K562 treated with DMSO at 1 percent for 4 hours (cell line): ENCODE data around the gene NUDT2. TPM values are rescaled to one million over a fixed set of nuclear protein-coding genes. Genes with fewer than 3 reads are reported as not detected.

ENCODE experiments used
- total RNA-seq: library from RNA; unstranded; fragments of 300-600 nt; gene quantifications from 2 replicates; pipeline ENCODE4 v1.2.3, GENCODE V29; 2022; ENCODE audit not compliant: insufficient read depth

NUDT2 gene
- total RNA-seq: 13.2 and 17.4 TPM in 2 replicates

GRCh38 chr9:34328987-34329832 lies at the start of gene NUDT2, which contains the start of gene KIF24:
Gene NUDT2 (plus strand): TSS chr9:34329569. CDS start chr9:34339040, 9,471 bp downstream.
Gene KIF24 (minus strand): TSS chr9:34329268. CDS start chr9:34311346, 17,922 bp downstream.

GRCh38 chr9:34376596-34377403 lies 47.4 kb downstream of the NUDT2 start, which contains the start of gene MYORG:
Gene MYORG (minus strand): TSS chr9:34376898. CDS start chr9:34372943, 3,955 bp downstream.

Other genes starting within 250 kb of the NUDT2 start
- gene DCAF12, start 202.9 kb upstream of the NUDT2 start, total RNA-seq: 26.0 and 28.4 TPM in 2 replicates
- 18.9 and 23.6 TPM in 2 replicates for gene UBAP1, start 150.5 kb upstream of the NUDT2 start, total RNA-seq
- gene KIF24, start 301 bp upstream of the NUDT2 start, total RNA-seq: 2.6 and 3.1 TPM in 2 replicates
- gene MYORG, start 47.3 kb downstream of the NUDT2 start, total RNA-seq: 0.76 and 0.77 TPM in 2 replicates
- 7.3 and 12.3 TPM in 2 replicates for gene FAM219A, start 129.0 kb downstream of the NUDT2 start, total RNA-seq
- gene DNAI1, start 129.2 kb downstream of the NUDT2 start, total RNA-seq: not detected in 2 replicates
- gene ENHO, start 193.4 kb downstream of the NUDT2 start, total RNA-seq: not detected in 2 replicates